Measurements from ENCODE around the gene GRM7. TPM values are rescaled to one million over a fixed set of nuclear protein-coding genes. Genes with fewer than 3 reads are reported as not detected.

GRM7 gene
- total and polyA plus RNA-seq, 9 of the 15 experiments (the other 6 are each of a cell fraction or from before 2014, with no cell fraction given): not detected

GRCh38 chr3:7518456-7518855 lies 657.5 kb downstream of the GRM7 start:
- Histone ChIP-seq H3K9me3 (replicated peaks; ENCODE audit: control insufficient read depth, insufficient read depth, low read depth, low read length) (no peaks in the 10 kb centered on the region), H3K4me3 (no peak overlapping the region), H3K27ac (ENCODE audit: extremely low read depth, low read depth, low read length) (no peak overlapping the region), H2AFZ (ENCODE audit: low read depth, low read length) (no peak overlapping the region), H4K20me1 (replicated peaks; ENCODE audit: control insufficient read depth, insufficient read depth, low read length) (no peaks in the 10 kb centered on the region), H3K9me1 (ENCODE audit: control insufficient read depth, insufficient read depth, low read length) (no peaks in the 10 kb centered on the region), H3K36me3 (ENCODE audit: control insufficient read depth, insufficient read depth, low read length) (no peaks in the 10 kb centered on the region), H3K4me1 (replicated peaks in 1 of 2; ENCODE audit: control insufficient read depth in 2 of 2, insufficient read depth in 2 of 2, low read length in 2 of 2) (no peaks in the 10 kb centered on the region), H3K4me2 (ENCODE audit: insufficient read depth, low read length) (no peak overlapping the region), H3K79me2 (ENCODE audit: control insufficient read depth, insufficient read depth, low read length) (no peaks in the 10 kb centered on the region), H3K9ac (ENCODE audit: insufficient read depth in 1 of 2, low read depth in 2 of 2, low read length in 2 of 2) (no peak overlapping the region), H3K27me3 (ENCODE audit: control insufficient read depth in 2 of 2, insufficient read depth in 2 of 2, low read length in 2 of 2) (no peaks in the 10 kb centered on the region)
- FAIRE-seq (no peak), ATAC-seq (no peak), DNase-seq (ENCODE audit: extremely low read depth in 1 of 4, low spot score in 3 of 4) (no peak)
- intact Hi-C loops (cut with micrococcal nuclease): no loop called here
- ChIA-PET CTCF (ENCODE audit: low intra/inter-chr PET ratio) (no interaction called here), POLR2A (no interaction called here)
- in situ Hi-C loops (cut with MboI): no loop called here
- no TSS peak for BruUV-seq (replicated peaks)
- TF ChIP-seq POLR3A (IDR thresholded peaks at IDR 0.05; ENCODE audit: borderline replicate concordance, extremely low read depth, insufficient read depth, insufficient read length): no peak
- no peak for TF ChIP-seq ZFP30 (CRISPR knock-in tag; IDR thresholded peaks at IDR 0.05; ENCODE audit: borderline replicate concordance)
- no peak for TF ChIP-seq ZNF263 (CRISPR knock-in tag; IDR thresholded peaks at IDR 0.05; ENCODE audit: borderline replicate concordance)
- peak; percentile 11; the same call in 1 of the 2 replicates for TF ChIP-seq NFIC (IDR thresholded peaks at IDR 0.05)

DNA sequence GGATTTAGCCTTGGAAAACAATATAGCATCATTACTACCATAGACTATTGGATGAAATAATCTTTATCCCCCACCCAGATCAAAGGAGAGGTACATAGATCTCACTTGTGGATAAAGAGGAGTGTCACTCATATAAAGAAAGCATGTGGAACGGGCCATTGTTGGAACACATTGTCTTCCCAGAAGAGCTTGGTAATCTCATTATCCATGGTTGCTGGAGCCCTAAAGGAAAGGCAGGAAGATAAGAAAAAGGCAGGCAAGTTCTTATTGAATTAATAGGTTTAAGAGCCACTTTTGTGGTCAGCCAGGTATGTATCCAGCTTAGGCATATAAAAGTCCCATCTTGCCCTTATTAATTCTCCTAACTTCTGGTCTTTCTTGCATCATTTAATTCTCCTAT lies 659.1 kb downstream of the GRM7 start:
- Histone ChIP-seq H3K4me3 (no peak overlapping the region), H3K9ac (ENCODE audit: insufficient read depth in 1 of 2, low read depth in 2 of 2, low read length in 2 of 2) (no peak overlapping the region), H3K79me2 (ENCODE audit: control insufficient read depth, insufficient read depth, low read length) (no peaks in the 10 kb centered on the region), H3K9me3 (replicated peaks; ENCODE audit: control insufficient read depth, insufficient read depth, low read depth, low read length) (no peaks in the 10 kb centered on the region), H3K27me3 (ENCODE audit: control insufficient read depth in 2 of 2, insufficient read depth in 2 of 2, low read length in 2 of 2) (no peaks in the 10 kb centered on the region), H2AFZ (ENCODE audit: low read depth, low read length) (no peak overlapping the region), H3K27ac (ENCODE audit: extremely low read depth, low read depth, low read length) (no peak overlapping the region), H3K4me2 (ENCODE audit: insufficient read depth, low read length) (no peak overlapping the region), H4K20me1 (replicated peaks; ENCODE audit: control insufficient read depth, insufficient read depth, low read length) (no peaks in the 10 kb centered on the region), H3K9me1 (ENCODE audit: control insufficient read depth, insufficient read depth, low read length) (no peaks in the 10 kb centered on the region), H3K4me1 (replicated peaks in 1 of 2; ENCODE audit: control insufficient read depth in 2 of 2, insufficient read depth in 2 of 2, low read length in 2 of 2) (no peaks in the 10 kb centered on the region), H3K36me3 (ENCODE audit: control insufficient read depth, insufficient read depth, low read length) (no peaks in the 10 kb centered on the region)
- 0% methylated on average over 1 of the region's 1 CpG for WGBS (ENCODE audit: insufficient coverage, low coverage, missing lambda C conversion rate)
- BruUV-seq (replicated peaks): no TSS peak
- ChIA-PET CTCF (ENCODE audit: low intra/inter-chr PET ratio) (no interaction called here), POLR2A (no interaction called here)
- in situ Hi-C loops (cut with MboI) (no loop called here), intact Hi-C loops (cut with micrococcal nuclease) (no loop called here)
- FAIRE-seq (no peak), DNase-seq (ENCODE audit: extremely low read depth in 1 of 4, low spot score in 3 of 4) (no peak), ATAC-seq (no peak)
- TF ChIP-seq CBX1 (IDR thresholded peaks at IDR 0.05; ENCODE audit: low read depth) (no peak), SRSF7 (optimal IDR thresholded peaks at IDR 0.05; ENCODE audit: low read depth, low read length) (no peak), ZNF561 (CRISPR knock-in tag; conservative IDR thresholded peaks at IDR 0.05) (no peak), ZNF184 (CRISPR knock-in tag; IDR thresholded peaks at IDR 0.05) (no peak), FOXJ3 (CRISPR knock-in tag; IDR thresholded peaks at IDR 0.05) (no peak), SRSF3 (IDR thresholded peaks at IDR 0.05; ENCODE audit: insufficient read depth, low read length) (no peak), TFAP4 (CRISPR knock-in tag; IDR thresholded peaks at IDR 0.05; ENCODE audit: borderline replicate concordance) (no peak), TGIF2 (CRISPR knock-in tag; IDR thresholded peaks at IDR 0.05) (no peak), VEZF1 (CRISPR knock-in tag; IDR thresholded peaks at IDR 0.05) (no peak), RUNX1 (IDR thresholded peaks at IDR 0.05; ENCODE audit: low read depth) (no peak), KLF13 (tag; IDR thresholded peaks at IDR 0.05; ENCODE audit: borderline replicate concordance, low read depth) (no peak), ZNF121 (CRISPR knock-in tag; conservative IDR thresholded peaks at IDR 0.05) (no peak)

Measured in K562 (cell line).